HepG2 (cell line): Measurements from ENCODE around the gene TTC39C. TPM values are rescaled to one million over a fixed set of nuclear protein-coding genes. Genes with fewer than 3 reads are reported as not detected.

Source experiments
- ATAC-seq: fragments of 200-7000 bp; cut with Tn5 transposase; 3 replicates; pipeline ENCODE4 v1.9.1; 2020; ENCODE audit warnings: mild to moderate bottlenecking, moderate library complexity
- BruUV-seq: library from RNA; stranded (reverse); fragments of 400-500 nt; replicated peaks from 2 replicates; lab custom pipeline; 2021; lab: Mats Ljungman, UMichigan
- CTCF ChIA-PET: fragments of 300-600 bp; formaldehyde crosslinking; extraction: SDS; loops from one replicate; lab custom pipeline; 2021; ENCODE audit warnings: low total read pairs, inconsistent platforms, low intra/inter-chr PET ratio; lab: Yijun Ruan, JAX
- POLR2A ChIA-PET: fragments of 350-600 bp; sonication (Branson Sonifier 250); formaldehyde crosslinking; loops from one replicate; lab custom pipeline; 2020; ENCODE audit warnings: antibody characterized with exemption, inconsistent platforms; lab: Yijun Ruan, JAX
- DNase-seq: peaks from one replicate; pipeline ENCODE4 v3.0.0-alpha.2; 2015; ENCODE audit warnings: low spot score
- FAIRE-seq: peaks from 3 replicates; lab custom pipeline; 2011; peaks lifted over from hg19 to GRCh38; lab: Jason Lieb, UNC
- H2AFZ ChIP-seq: one replicate; pipeline ENCODE4 v1.6.1; 2011; ENCODE audit warnings: low read length, inconsistent platforms
- H3K27ac ChIP-seq: fragments of 300-600 bp; 3 replicates; pipeline ENCODE4 v1.8.0; 2011; ENCODE audit warnings: mixed run types, mild to moderate bottlenecking, mixed read lengths, low read length, inconsistent platforms; ENCODE audit not compliant: insufficient read depth; ENCODE audit errors: extremely low read length
- H3K27me3 ChIP-seq, 2 experiments: fragments of 200-600 bp in 1 of 2; 2 replicates in 1 of 2; 3 replicates in 1 of 2; pipeline versions ENCODE4 v1.6.0 to v1.8.0; 2011; ENCODE audit warnings: low read length in 2 of 2, mild to moderate bottlenecking in 2 of 2, moderate library complexity in 2 of 2, inconsistent platforms in 1 of 2; ENCODE audit not compliant: insufficient read depth in 2 of 2, control insufficient read depth in 1 of 2
- H3K36me3 ChIP-seq, 2 experiments: fragments of 200-600 bp in 1 of 2; replicated peaks in 1 of 2; 2 replicates in 1 of 2; 3 replicates in 1 of 2; pipeline versions ENCODE4 v1.5.1 to v1.8.0; 2011; ENCODE audit warnings: low read length in 2 of 2, inconsistent platforms in 1 of 2; ENCODE audit not compliant: insufficient read depth in 2 of 2, control insufficient read depth in 1 of 2
- H3K4me1 ChIP-seq: 2 replicates; pipeline ENCODE4 v1.5.1; 2012; ENCODE audit warnings: low read length, inconsistent platforms; ENCODE audit not compliant: insufficient read depth
- H3K4me2 ChIP-seq: 2 replicates; pipeline ENCODE4 v1.6.0; 2011; ENCODE audit warnings: low read depth, low read length, inconsistent platforms
- H3K4me3 ChIP-seq, 3 experiments: fragments of 200-600 bp in 1 of 3; sonication (generic), shearing (Covaris generic) in 1 of 3; replicated peaks in 1 of 3; 2 replicates each; pipeline ENCODE4 v1.5.1; 2011 to 2016; ENCODE audit warnings: low read length in 3 of 3, inconsistent platforms in 2 of 3, low read depth in 2 of 3, mild to moderate bottlenecking in 2 of 3, control low read depth in 1 of 3, mixed read lengths in 1 of 3; ENCODE audit not compliant: insufficient read depth in 1 of 3
- H3K79me2 ChIP-seq: one replicate; pipeline ENCODE4 v1.6.1; 2011; ENCODE audit warnings: low read length, inconsistent platforms; ENCODE audit not compliant: insufficient read depth
- H3K9ac ChIP-seq: 2 replicates; pipeline ENCODE4 v1.6.0; 2011; ENCODE audit warnings: mild to moderate bottlenecking, low read depth, low read length, inconsistent platforms; ENCODE audit not compliant: insufficient read depth
- H3K9me3 ChIP-seq: 2 replicates; pipeline ENCODE4 v1.5.1; 2012; ENCODE audit warnings: mild to moderate bottlenecking, low read length
- H4K20me1 ChIP-seq: 2 replicates; pipeline ENCODE4 v1.6.0; 2011; ENCODE audit warnings: inconsistent platforms, mild to moderate bottlenecking, low read length, moderate library complexity; ENCODE audit not compliant: insufficient read depth
- AGO1 ChIP-seq: fragments of 200-400 bp; formaldehyde crosslinking; IDR thresholded peaks from 2 replicates; pipeline ENCODE4 v1.6.1; 2017; ENCODE audit warnings: mild to moderate bottlenecking, low read depth, low read length, moderate library complexity; ENCODE audit not compliant: poor library complexity, severe bottlenecking
- IRX3 ChIP-seq: sonication (generic); formaldehyde crosslinking; IDR thresholded peaks from 2 replicates; pipeline ENCODE4 v1.8.1; 2023; ENCODE audit warnings: mild to moderate bottlenecking, low read depth, missing genetic modification reagents, borderline replicate concordance
- NBN ChIP-seq: fragments of 450-650 bp; conservative IDR thresholded peaks from 2 replicates; pipeline ENCODE4 v1.6.1; 2017
- PAF1 ChIP-seq: IDR thresholded peaks from 2 replicates; pipeline ENCODE4 v1.6.1; 2016; ENCODE audit warnings: missing genetic modification reagents, missing compliant biosample characterization
- ZFP1 ChIP-seq: IDR thresholded peaks from 2 replicates; pipeline ENCODE4 v1.6.1; 2016
- ZFP36 ChIP-seq: fragments of 150-350 bp; IDR thresholded peaks from 2 replicates; pipeline ENCODE4 v1.6.1; 2018; ENCODE audit warnings: borderline replicate concordance, low read length, low read depth; ENCODE audit not compliant: partially characterized antibody
- ZNF589 ChIP-seq: sonication (generic); formaldehyde crosslinking; conservative IDR thresholded peaks from 2 replicates; pipeline ENCODE4 v1.8.0; 2022; ENCODE audit warnings: mild to moderate bottlenecking, moderate library complexity, missing genetic modification reagents
- WGBS: methylation state at CpG from one replicate; pipeline ENCODE4 v1.1.6; 2017; ENCODE audit warnings: low lambda C conversion rate; 5-methylcytosine and 5-hydroxymethylcytosine counted together
- in situ Hi-C: cut with HindIII; loops from 2 replicates; pipeline ENCODE4 v1.10.0; 2017; ENCODE audit warnings: low pct_unique_long_range_greater_than_20kb; ENCODE audit not compliant: extremely low pct_ligation_motif_present
- intact Hi-C: fragments of 100-400 bp; cut with micrococcal nuclease; formaldehyde crosslinking; loops from one replicate; pipeline ENCODE4 v1.10.0; 2022; ENCODE audit not compliant: unreplicated experiment
- polyA plus RNA-seq, 8 experiments: library from polyadenylated mRNA; depleted of rRNA in 3 of 8; stranded (reverse) in 7 of 8; unstranded in 1 of 8; fragments of >200 nt; fragmentation: Illumina TruSeq in 4 of 8; extraction: Trizol in 4 of 8; gene quantifications; 2 replicates each; pipeline versions ENCODE4 v1.2.1 to v1.2.3, GENCODE V29; 2011 to 2016; ENCODE audit warnings: low read depth in 4 of 8, missing spikeins in 1 of 8, mixed read lengths in 1 of 8; ENCODE audit not compliant: insufficient read depth in 1 of 8
- total RNA-seq, 5 experiments: library from RNA; depleted of rRNA; stranded (reverse); fragments of >200 nt; fragmentation: Illumina TruSeq; extraction: Trizol; gene quantifications; 2 replicates each; pipeline ENCODE4 v1.2.3, GENCODE V29; 2016; ENCODE audit warnings: low read depth in 1 of 5
- TF ChIP-seq, protein P1 (sequence below): IDR thresholded peaks from 2 replicates; pipeline ENCODE4 v1.6.1; 2016; ENCODE audit warnings: low read depth, control low read depth
- TF ChIP-seq, protein P2 (sequence below): sonication (generic); formaldehyde crosslinking; IDR thresholded peaks from 2 replicates; pipeline ENCODE4 v1.5.0; 2020; ENCODE audit warnings: mild to moderate bottlenecking, missing genetic modification reagents, borderline replicate concordance

TTC39C gene
- total and polyA plus RNA-seq, 2 of the 13 experiments (the other 11 are each of a cell fraction or from before 2014, with no cell fraction given), result 19.1 to 25.9 TPM

DNA sequence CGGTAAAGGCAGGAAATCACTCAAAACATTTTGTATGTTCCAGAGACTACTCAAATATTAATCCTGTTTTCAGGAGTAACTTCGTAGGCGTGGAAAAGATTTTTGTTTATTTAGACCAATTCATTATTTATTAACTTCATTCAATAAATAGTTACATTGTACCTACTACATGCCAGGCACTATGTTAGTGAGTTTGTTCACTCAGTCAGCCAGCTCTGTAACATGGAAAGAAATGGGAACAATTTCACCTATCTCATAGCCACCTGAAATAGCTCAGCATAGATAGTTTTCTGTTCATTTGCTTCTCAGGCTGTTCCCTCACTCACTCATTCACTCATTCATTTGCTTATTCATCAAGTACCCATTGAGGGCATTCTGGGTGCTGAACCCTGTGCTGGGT is 34.6 kb downstream of the TTC39C start (continued):
- TF ChIP-seq, protein P1, sequence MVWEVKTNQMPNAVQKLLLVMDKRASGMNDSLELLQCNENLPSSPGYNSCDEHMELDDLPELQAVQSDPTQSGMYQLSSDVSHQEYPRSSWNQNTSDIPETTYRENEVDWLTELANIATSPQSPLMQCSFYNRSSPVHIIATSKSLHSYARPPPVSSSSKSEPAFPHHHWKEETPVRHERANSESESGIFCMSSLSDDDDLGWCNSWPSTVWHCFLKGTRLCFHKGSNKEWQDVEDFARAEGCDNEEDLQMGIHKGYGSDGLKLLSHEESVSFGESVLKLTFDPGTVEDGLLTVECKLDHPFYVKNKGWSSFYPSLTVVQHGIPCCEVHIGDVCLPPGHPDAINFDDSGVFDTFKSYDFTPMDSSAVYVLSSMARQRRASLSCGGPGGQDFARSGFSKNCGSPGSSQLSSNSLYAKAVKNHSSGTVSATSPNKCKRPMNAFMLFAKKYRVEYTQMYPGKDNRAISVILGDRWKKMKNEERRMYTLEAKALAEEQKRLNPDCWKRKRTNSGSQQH (CRISPR knock-in tag), result no peak
- TF ChIP-seq IRX3 (CRISPR knock-in tag) (no peak), PAF1 (no peak)

DNA sequence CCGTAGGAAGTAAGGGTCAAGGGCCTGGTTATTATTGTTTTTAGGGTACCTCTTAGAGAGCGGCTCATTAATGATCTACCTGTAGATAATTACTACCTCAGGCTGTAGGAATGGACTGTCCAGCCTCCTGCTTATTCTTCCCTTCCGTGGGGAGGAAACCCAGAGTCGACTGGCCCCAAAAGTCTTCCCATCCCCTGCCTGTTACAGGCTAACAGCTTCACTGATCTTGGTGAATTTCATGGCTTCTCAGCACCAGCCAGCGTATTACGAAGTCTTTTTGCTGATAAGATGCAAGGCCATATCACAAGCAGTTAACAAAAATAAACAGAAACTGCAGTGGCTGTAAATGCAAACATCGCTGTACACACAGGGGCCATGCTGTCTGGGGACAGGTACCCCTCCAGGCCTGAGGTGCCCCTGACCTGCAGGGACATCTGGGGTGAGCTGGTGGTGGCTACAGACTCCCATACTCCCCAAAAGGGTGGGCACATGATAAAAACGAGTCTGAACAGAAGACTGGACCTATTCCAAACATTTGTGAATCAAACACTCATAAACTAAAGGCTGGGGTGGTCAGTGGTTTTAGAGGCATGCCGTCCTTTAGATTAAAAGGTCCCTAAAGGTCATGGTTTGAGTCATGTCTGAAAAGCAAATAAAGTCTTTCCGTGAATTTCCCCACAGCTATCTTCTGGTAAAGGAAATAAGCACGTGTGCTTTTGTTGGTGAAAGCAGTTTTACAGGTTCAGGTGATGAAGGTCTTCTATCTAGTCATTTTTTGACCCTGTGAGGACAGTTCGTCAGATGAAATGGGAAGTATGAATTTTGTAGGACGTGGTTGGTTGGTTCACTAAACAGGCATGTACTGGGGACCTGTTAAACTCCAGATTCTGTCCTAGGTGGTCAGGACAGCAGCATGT is 36.7 kb downstream of the TTC39C start:
- DNase-seq, result peak; percentile 90
- peak overlapping the region; percentile 28 for H2AFZ ChIP-seq
- in situ Hi-C loops, result no loop called here
- H3K27me3 ChIP-seq, result no peaks in the 10 kb centered on the region
- ChIA-PET CTCF (no interaction called here), POLR2A (interaction anchor here (0.8 to 2.2 kb wide), 7 partner anchors 10 to 180 kb away, joined by 3 to 19 read pairs (median 5); no protein-coding TSS in a partner anchor)
- peak overlapping the region; percentile 8 to 60 (median 52); a peak in 5 of 6 replicates for H3K4me3 ChIP-seq
- H3K9ac ChIP-seq, result peak overlapping the region; percentile 64
- H3K27ac ChIP-seq, result peak overlapping the region; percentile 88
- H3K36me3 ChIP-seq, result no peaks in the 10 kb centered on the region
- TSS peak; percentile 78 for BruUV-seq
- FAIRE-seq, result peak; percentile 83
- under 1% methylated on average over 13 of the region's 13 CpGs for WGBS
- no peaks in the 10 kb centered on the region for H4K20me1 ChIP-seq
- H3K79me2 ChIP-seq, result no peaks in the 10 kb centered on the region
- H3K4me1 ChIP-seq, result peaks cover 48% of the 10 kb centered on the region
- peak overlapping the region; percentile 81 for H3K4me2 ChIP-seq
- intact Hi-C loops, result loop anchor here (1.0 to 2.0 kb wide), 4 partner anchors 20 to 62 kb away; partner anchors contain the start of gene TTC39C
- no peaks in the 10 kb centered on the region for H3K9me3 ChIP-seq
- peak; percentile 86 for ATAC-seq
- no peak for TF ChIP-seq NBN
- TF ChIP-seq ZFP36, result no peak
- no peak for TF ChIP-seq AGO1
- TF ChIP-seq, protein P1 (CRISPR knock-in tag), result no peak
- no peak for TF ChIP-seq ZNF589 (CRISPR knock-in tag)
- TF ChIP-seq, protein P2, sequence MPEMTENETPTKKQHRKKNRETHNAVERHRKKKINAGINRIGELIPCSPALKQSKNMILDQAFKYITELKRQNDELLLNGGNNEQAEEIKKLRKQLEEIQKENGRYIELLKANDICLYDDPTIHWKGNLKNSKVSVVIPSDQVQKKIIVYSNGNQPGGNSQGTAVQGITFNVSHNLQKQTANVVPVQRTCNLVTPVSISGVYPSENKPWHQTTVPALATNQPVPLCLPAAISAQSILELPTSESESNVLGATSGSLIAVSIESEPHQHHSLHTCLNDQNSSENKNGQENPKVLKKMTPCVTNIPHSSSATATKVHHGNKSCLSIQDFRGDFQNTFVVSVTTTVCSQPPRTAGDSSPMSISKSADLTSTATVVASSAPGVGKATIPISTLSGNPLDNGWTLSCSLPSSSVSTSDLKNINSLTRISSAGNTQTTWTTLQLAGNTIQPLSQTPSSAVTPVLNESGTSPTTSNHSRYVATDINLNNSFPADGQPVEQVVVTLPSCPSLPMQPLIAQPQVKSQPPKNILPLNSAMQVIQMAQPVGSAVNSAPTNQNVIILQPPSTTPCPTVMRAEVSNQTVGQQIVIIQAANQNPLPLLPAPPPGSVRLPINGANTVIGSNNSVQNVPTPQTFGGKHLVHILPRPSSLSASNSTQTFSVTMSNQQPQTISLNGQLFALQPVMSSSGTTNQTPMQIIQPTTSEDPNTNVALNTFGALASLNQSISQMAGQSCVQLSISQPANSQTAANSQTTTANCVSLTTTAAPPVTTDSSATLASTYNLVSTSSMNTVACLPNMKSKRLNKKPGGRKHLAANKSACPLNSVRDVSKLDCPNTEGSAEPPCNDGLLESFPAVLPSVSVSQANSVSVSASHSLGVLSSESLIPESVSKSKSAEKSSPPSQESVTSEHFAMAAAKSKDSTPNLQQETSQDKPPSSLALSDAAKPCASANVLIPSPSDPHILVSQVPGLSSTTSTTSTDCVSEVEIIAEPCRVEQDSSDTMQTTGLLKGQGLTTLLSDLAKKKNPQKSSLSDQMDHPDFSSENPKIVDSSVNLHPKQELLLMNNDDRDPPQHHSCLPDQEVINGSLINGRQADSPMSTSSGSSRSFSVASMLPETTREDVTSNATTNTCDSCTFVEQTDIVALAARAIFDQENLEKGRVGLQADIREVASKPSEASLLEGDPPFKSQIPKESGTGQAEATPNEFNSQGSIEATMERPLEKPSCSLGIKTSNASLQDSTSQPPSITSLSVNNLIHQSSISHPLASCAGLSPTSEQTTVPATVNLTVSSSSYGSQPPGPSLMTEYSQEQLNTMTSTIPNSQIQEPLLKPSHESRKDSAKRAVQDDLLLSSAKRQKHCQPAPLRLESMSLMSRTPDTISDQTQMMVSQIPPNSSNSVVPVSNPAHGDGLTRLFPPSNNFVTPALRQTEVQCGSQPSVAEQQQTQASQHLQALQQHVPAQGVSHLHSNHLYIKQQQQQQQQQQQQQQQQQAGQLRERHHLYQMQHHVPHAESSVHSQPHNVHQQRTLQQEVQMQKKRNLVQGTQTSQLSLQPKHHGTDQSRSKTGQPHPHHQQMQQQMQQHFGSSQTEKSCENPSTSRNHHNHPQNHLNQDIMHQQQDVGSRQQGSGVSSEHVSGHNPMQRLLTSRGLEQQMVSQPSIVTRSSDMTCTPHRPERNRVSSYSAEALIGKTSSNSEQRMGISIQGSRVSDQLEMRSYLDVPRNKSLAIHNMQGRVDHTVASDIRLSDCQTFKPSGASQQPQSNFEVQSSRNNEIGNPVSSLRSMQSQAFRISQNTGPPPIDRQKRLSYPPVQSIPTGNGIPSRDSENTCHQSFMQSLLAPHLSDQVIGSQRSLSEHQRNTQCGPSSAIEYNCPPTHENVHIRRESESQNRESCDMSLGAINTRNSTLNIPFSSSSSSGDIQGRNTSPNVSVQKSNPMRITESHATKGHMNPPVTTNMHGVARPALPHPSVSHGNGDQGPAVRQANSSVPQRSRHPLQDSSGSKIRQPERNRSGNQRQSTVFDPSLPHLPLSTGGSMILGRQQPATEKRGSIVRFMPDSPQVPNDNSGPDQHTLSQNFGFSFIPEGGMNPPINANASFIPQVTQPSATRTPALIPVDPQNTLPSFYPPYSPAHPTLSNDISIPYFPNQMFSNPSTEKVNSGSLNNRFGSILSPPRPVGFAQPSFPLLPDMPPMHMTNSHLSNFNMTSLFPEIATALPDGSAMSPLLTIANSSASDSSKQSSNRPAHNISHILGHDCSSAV (CRISPR knock-in tag), result no peak
- no peak for TF ChIP-seq ZFP1 (CRISPR knock-in tag)
